Activated CD8-positive, alpha-beta T cell treated with anti-CD3 and anti-CD28 coated beads for 36 hours (primary cell): ENCODE results near the gene PRRC1. TPM values are rescaled to one million over a fixed set of nuclear protein-coding genes. Genes with fewer than 3 reads are reported as not detected.

Experiments used
- ATAC-seq: fragments of 200-7000 bp; cut with Tn5 transposase; one replicate; pipeline ENCODE4 v1.10.0; 2021; ENCODE audit warnings: mild to moderate bottlenecking, moderate library complexity
- CTCF ChIA-PET: fragments of 350-600 bp; sonication (Branson Sonifier 250); formaldehyde crosslinking; loops from one replicate; lab custom pipeline; 2021; ENCODE audit warnings: antibody characterized with exemption; lab: Charles Lee
- POLR2A ChIA-PET: fragments of 350-600 bp; sonication (Branson Sonifier 250); formaldehyde crosslinking; loops from one replicate; lab custom pipeline; 2021; ENCODE audit warnings: antibody characterized with exemption; lab: Charles Lee
- DNase-seq: peaks from one replicate; pipeline ENCODE4 v3.0.0-alpha.2; 2020
- H3K27ac Mint-ChIP-seq: one replicate; pipeline ENCODE4 v1.8.0; 2021; ENCODE audit warnings: mild to moderate bottlenecking, mixed read lengths
- H3K27me3 Mint-ChIP-seq: one replicate; pipeline ENCODE4 v1.8.0; 2021; ENCODE audit warnings: mixed read lengths
- H3K36me3 Mint-ChIP-seq: one replicate; pipeline ENCODE4 v1.8.0; 2021; ENCODE audit warnings: low read depth, mixed read lengths
- H3K4me1 Mint-ChIP-seq: one replicate; pipeline ENCODE4 v1.8.0; 2021; ENCODE audit warnings: low read depth, mixed read lengths
- H3K4me3 Mint-ChIP-seq: one replicate; pipeline ENCODE4 v1.8.0; 2021; ENCODE audit warnings: mild to moderate bottlenecking, moderate library complexity, mixed read lengths
- H3K9me3 Mint-ChIP-seq: one replicate; pipeline ENCODE4 v1.8.0; 2021; ENCODE audit warnings: mixed read lengths
- CTCF ChIP-seq: fragments of 200-600 bp; IDR thresholded peaks from one replicate; pipeline ENCODE4 v1.8.0; 2022; ENCODE audit warnings: antibody characterized with exemption, mild to moderate bottlenecking
- intact Hi-C: fragments of 100-400 bp; cut with micrococcal nuclease; formaldehyde crosslinking; loops from one replicate; pipeline ENCODE4 v1.10.0; 2022
- total RNA-seq, 2 experiments: library from RNA; stranded (reverse); gene quantifications; one replicate each; pipeline ENCODE4 v1.2.3, GENCODE V29; 2021

The PRRC1 gene
- total RNA-seq = 10 to 100 TPM; 38.0 to 38.1 TPM

- CTCF ChIA-PET = interaction anchor here (0.6 to 0.7 kb wide), 2 partner anchors 46 to 1572 kb away, joined by 3 read pairs; no protein-coding TSS in a partner anchor
- H3K27ac Mint-ChIP-seq = peak within 1 kb of the TSS; percentile 82
- peaks cover 1% of the 10 kb centered on the region for H3K27me3 Mint-ChIP-seq
- no peak for TF ChIP-seq CTCF
- POLR2A ChIA-PET = interaction anchor here (1.1 kb wide), 1 partner anchor 14 kb away, joined by 4 read pairs; no protein-coding TSS in a partner anchor
- peaks cover 35% of the 10 kb centered on the region for H3K36me3 Mint-ChIP-seq
- H3K4me1 Mint-ChIP-seq = peaks cover 31% of the 10 kb centered on the region
- intact Hi-C loops = no loop called here
- H3K4me3 Mint-ChIP-seq = peak within 1 kb of the TSS; percentile 84
- ATAC-seq = peak; percentile 96
- H3K9me3 Mint-ChIP-seq = peaks cover 18% of the 10 kb centered on the region
- peak; percentile 85 for DNase-seq
Observed at GRCh38 chr5:127517480-127518318, at the start of gene PRRC1. PRRC1 (plus strand) TSS chr5:127517640; CDS start chr5:127523480, 5,840 bp downstream.

GRCh38 chr5:127471211-127471610 is 46.2 kb upstream of the PRRC1 start:
- Mint-ChIP-seq H3K27me3 (peaks cover 4% of the 10 kb centered on the region), H3K27ac (no peak overlapping the region), H3K4me3 (no peak overlapping the region), H3K4me1 (no peaks in the 10 kb centered on the region), H3K36me3 (no peaks in the 10 kb centered on the region), H3K9me3 (no peaks in the 10 kb centered on the region)
- intact Hi-C loops = no loop called here
- ATAC-seq (no peak), DNase-seq (no peak)
- ChIA-PET POLR2A (no interaction called here), CTCF (interaction anchor here (0.6 to 1.9 kb wide), 3 partner anchors 22 to 690 kb away, joined by 3 to 10 read pairs (median 3); no protein-coding TSS in a partner anchor)
- TF ChIP-seq CTCF = no peak

GRCh38 chr5:127472700-127473099 is 44.7 kb upstream of the PRRC1 start:
- no peaks in the 10 kb centered on the region for H3K36me3 Mint-ChIP-seq
- ChIA-PET CTCF (interaction anchor here (1.9 kb wide), 1 partner anchor 20 kb away, joined by 10 read pairs; no protein-coding TSS in a partner anchor), POLR2A (no interaction called here)
- no peaks in the 10 kb centered on the region for H3K4me1 Mint-ChIP-seq
- no peak overlapping the region for H3K4me3 Mint-ChIP-seq
- DNase-seq (no peak), ATAC-seq (no peak)
- H3K9me3 Mint-ChIP-seq = no peaks in the 10 kb centered on the region
- H3K27me3 Mint-ChIP-seq = peaks cover 5% of the 10 kb centered on the region
- H3K27ac Mint-ChIP-seq = no peak overlapping the region
- no peak for TF ChIP-seq CTCF
- intact Hi-C loops = no loop called here

- no peak overlapping the region for H3K4me3 Mint-ChIP-seq
- no peaks in the 10 kb centered on the region for H3K4me1 Mint-ChIP-seq
Observed at GRCh38 chr5:127486471-127486870, 31.0 kb upstream of the PRRC1 start.

More at GRCh38 chr5:127486471-127486870, 31.0 kb upstream of the PRRC1 start:
- no peak overlapping the region for H3K27ac Mint-ChIP-seq
- ATAC-seq (no peak), DNase-seq (no peak)
- TF ChIP-seq CTCF = no peak
- intact Hi-C loops = no loop called here
- ChIA-PET CTCF (no interaction called here), POLR2A (no interaction called here)
- peaks cover 12% of the 10 kb centered on the region for H3K27me3 Mint-ChIP-seq
- H3K9me3 Mint-ChIP-seq = no peaks in the 10 kb centered on the region
- H3K36me3 Mint-ChIP-seq = no peaks in the 10 kb centered on the region
